ENCODE data around the gene MBD2. TPM values are rescaled to one million over a fixed set of nuclear protein-coding genes. Genes with fewer than 3 reads are reported as not detected.

The MBD2 gene
- total and polyA plus RNA-seq, 2 of the 8 experiments (the other 6 are each of a cell fraction or from before 2014, with no cell fraction given): 36.2 to 52.7 TPM

GRCh38 chr18:54148678-54149077 is 75.8 kb downstream of the MBD2 start:
- ChIA-PET POLR2A (ENCODE audit: partially characterized antibody) (no interaction called here), CTCF (ENCODE audit: partially characterized antibody) (no interaction called here)
- DNase-seq (ENCODE audit: low read depth in 1 of 2, low spot score in 2 of 2) (no peak), FAIRE-seq (no peak)
- Histone ChIP-seq H3K4me1 (replicated peaks in 1 of 4; ENCODE audit: control insufficient read depth in 3 of 4, insufficient read depth in 4 of 4, low read length in 3 of 4) (peaks cover 0 to 3% (median 0%) of the 10 kb centered on the region in 4 experiments; a peak in 2 of 7 replicates), H3K9ac (replicated peaks in 1 of 4; ENCODE audit: extremely low read depth in 1 of 4, low read depth in 3 of 4, low read length in 3 of 4) (no peak overlapping the region), H3K18ac (ENCODE audit: extremely low read depth, low read length) (no peak overlapping the region), H3K9me3 (ENCODE audit: insufficient read depth in 2 of 2, low read depth in 1 of 2, low read length in 1 of 2) (0 out of 4 replicates have a peak, but pooled peaks cover 0 to under 1% of the 10 kb centered on the region in 2 experiments), H3K79me2 (ENCODE audit: control insufficient read depth in 1 of 2, insufficient read depth in 2 of 2, low read length in 2 of 2) (no peaks in the 10 kb centered on the region), H2BK20ac (ENCODE audit: low read length) (no peak overlapping the region), H4K91ac (replicated peaks; ENCODE audit: insufficient read length, low read length) (no peak overlapping the region), H2BK12ac (ENCODE audit: low read depth, low read length) (no peak overlapping the region), H3K56ac (replicated peaks; ENCODE audit: insufficient read length, low read depth, low read length) (no peak overlapping the region), H3K4ac (replicated peaks; ENCODE audit: insufficient read length, low read depth, low read length) (no peak overlapping the region), H3K4me3 (ENCODE audit: extremely low read depth in 1 of 4, insufficient read depth in 2 of 4, low read depth in 3 of 4, low read length in 4 of 4) (no peak overlapping the region), H4K8ac (ENCODE audit: extremely low read depth, insufficient read depth, low read length) (no peak overlapping the region), H4K20me1 (replicated peaks in 1 of 2; ENCODE audit: control insufficient read depth in 1 of 2, insufficient read depth in 2 of 2, low read length in 2 of 2) (no peaks in the 10 kb centered on the region), H2AK5ac (ENCODE audit: low read depth, low read length) (no peak overlapping the region), H3K23ac (ENCODE audit: insufficient read length) (no peak overlapping the region), H3K36me3 (ENCODE audit: control insufficient read depth in 2 of 4, insufficient read depth in 4 of 4, low read length in 3 of 4) (no peaks in the 10 kb centered on the region), H2BK5ac (ENCODE audit: low read depth, low read length) (no peak overlapping the region), H2BK120ac (replicated peaks; ENCODE audit: low read depth, low read length) (no peak overlapping the region), H3K14ac (ENCODE audit: insufficient read length) (no peak overlapping the region), H3K79me1 (ENCODE audit: low read depth, low read length) (no peaks in the 10 kb centered on the region), H2BK15ac (ENCODE audit: low read length) (no peak overlapping the region), H3K27me3 (replicated peaks in 1 of 4; ENCODE audit: control insufficient read depth in 3 of 4, extremely low read depth in 1 of 4, insufficient read depth in 3 of 4, low read length in 3 of 4) (no peaks in the 10 kb centered on the region), H3K23me2 (ENCODE audit: low read depth, low read length) (no peaks in the 10 kb centered on the region), H3K4me2 (ENCODE audit: insufficient read depth in 1 of 2, low read depth in 2 of 2, low read length in 2 of 2) (no peak overlapping the region), H3K27ac (ENCODE audit: low read depth, low read length) (no peak overlapping the region), H4K5ac (ENCODE audit: insufficient read length, low read depth, low read length) (no peak overlapping the region), H2AFZ (ENCODE audit: low read length) (no peak overlapping the region)
- WGBS, 2 experiments (ENCODE audit: extremely low coverage in 1 of 2, insufficient coverage in 1 of 2, insufficient read length in 1 of 2, insufficient replicate concordance in 2 of 2, low coverage in 1 of 2, low lambda C conversion rate in 2 of 2, missing lambda C conversion rate in 1 of 2): 92% methylated on average over 4 of the region's 4 CpGs; no CpG with 5 or more reads in 1 of the 2 experiments
- TF ChIP-seq, protein P1, sequence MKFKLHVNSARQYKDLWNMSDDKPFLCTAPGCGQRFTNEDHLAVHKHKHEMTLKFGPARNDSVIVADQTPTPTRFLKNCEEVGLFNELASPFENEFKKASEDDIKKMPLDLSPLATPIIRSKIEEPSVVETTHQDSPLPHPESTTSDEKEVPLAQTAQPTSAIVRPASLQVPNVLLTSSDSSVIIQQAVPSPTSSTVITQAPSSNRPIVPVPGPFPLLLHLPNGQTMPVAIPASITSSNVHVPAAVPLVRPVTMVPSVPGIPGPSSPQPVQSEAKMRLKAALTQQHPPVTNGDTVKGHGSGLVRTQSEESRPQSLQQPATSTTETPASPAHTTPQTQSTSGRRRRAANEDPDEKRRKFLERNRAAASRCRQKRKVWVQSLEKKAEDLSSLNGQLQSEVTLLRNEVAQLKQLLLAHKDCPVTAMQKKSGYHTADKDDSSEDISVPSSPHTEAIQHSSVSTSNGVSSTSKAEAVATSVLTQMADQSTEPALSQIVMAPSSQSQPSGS (IDR thresholded peaks at IDR 0.05; ENCODE audit: low read length): no peak
- TF ChIP-seq EZH2 (IDR thresholded peaks at IDR 0.05; ENCODE audit: low read depth, low read length, severe bottlenecking): no peak
- TF ChIP-seq SIN3A (conservative IDR thresholded peaks at IDR 0.05 in 1 of 2, IDR thresholded peaks at IDR 0.05 in 1 of 2; ENCODE audit: low read depth in 1 of 2, low read length in 2 of 2): no peak
- no peak for TF ChIP-seq CHD1 (IDR thresholded peaks at IDR 0.05; ENCODE audit: low read depth, low read length)
- no peak for TF ChIP-seq TEAD4 (IDR thresholded peaks at IDR 0.05; ENCODE audit: low read depth, low read length)
- TF ChIP-seq CHD2 (IDR thresholded peaks at IDR 0.05; ENCODE audit: low read length): no peak
- TF ChIP-seq POU5F1 (IDR thresholded peaks at IDR 0.05; ENCODE audit: low read depth, low read length): no peak
- no peak for TF ChIP-seq NANOG (IDR thresholded peaks at IDR 0.05; ENCODE audit: insufficient read depth, low read depth, low read length, poor library complexity, severe bottlenecking)
- no peak for TF ChIP-seq JUN (IDR thresholded peaks at IDR 0.05; ENCODE audit: low read depth, low read length)
- no peak for TF ChIP-seq SIRT6 (IDR thresholded peaks at IDR 0.05; ENCODE audit: low read length)
- TF ChIP-seq CTBP2 (IDR thresholded peaks at IDR 0.05; ENCODE audit: borderline replicate concordance, insufficient read depth, insufficient read length, low read length): no peak
- TF ChIP-seq RNF2 (IDR thresholded peaks at IDR 0.05; ENCODE audit: borderline replicate concordance, low read depth, low read length, missing control alignments, poor library complexity, severe bottlenecking): no peak
- no peak for TF ChIP-seq CREB1 (IDR thresholded peaks at IDR 0.05)

Measured in H1 (cell line).